Transverse colon (tissue), 4 donors: Measurements from ENCODE around the gene EIF3A.

Experiments used
- POLR2AphosphoS5 ChIP-seq, 3 donors: sonication (generic); formaldehyde crosslinking; IDR thresholded peaks; one replicate each; pipeline ENCODE4 v1.6.1; 2016; ENCODE audit warnings: antibody characterized with exemption in 3 of 3
- TF ChIP-seq, protein P1 (sequence below), 5 experiments: fragments of 200-600 bp in 3 of 5; fragments of 450-650 bp in 2 of 5; sonication (generic) in 3 of 5; IDR thresholded peaks; 1 replicate in 2 of 5; 2 replicates in 3 of 5; pipeline ENCODE4 v1.5.1; 2016 to 2017; ENCODE audit warnings: antibody characterized with exemption in 5 of 5, inconsistent platforms in 3 of 5, mild to moderate bottlenecking in 2 of 5, moderate library complexity in 1 of 5

DNA sequence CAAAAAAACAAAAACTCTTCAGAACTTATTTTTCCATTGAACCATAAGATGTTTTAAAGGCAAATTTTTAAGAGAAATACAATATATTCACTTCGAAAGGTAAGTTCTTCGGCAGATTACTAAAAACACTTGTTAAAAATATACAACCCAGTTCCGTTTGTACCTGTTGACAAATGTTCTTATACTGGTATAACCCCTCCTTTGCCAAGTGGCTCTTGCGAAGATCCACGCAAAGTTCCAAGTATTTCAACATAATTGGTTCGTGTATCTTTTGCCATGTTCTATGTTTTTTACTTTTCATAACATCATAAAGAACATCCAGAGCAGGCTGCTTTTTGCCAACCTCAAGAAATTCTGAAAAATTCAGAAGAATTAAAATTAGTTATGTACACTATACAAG is 7.0 kb downstream of the EIF3A start:
- TF ChIP-seq, protein P1, sequence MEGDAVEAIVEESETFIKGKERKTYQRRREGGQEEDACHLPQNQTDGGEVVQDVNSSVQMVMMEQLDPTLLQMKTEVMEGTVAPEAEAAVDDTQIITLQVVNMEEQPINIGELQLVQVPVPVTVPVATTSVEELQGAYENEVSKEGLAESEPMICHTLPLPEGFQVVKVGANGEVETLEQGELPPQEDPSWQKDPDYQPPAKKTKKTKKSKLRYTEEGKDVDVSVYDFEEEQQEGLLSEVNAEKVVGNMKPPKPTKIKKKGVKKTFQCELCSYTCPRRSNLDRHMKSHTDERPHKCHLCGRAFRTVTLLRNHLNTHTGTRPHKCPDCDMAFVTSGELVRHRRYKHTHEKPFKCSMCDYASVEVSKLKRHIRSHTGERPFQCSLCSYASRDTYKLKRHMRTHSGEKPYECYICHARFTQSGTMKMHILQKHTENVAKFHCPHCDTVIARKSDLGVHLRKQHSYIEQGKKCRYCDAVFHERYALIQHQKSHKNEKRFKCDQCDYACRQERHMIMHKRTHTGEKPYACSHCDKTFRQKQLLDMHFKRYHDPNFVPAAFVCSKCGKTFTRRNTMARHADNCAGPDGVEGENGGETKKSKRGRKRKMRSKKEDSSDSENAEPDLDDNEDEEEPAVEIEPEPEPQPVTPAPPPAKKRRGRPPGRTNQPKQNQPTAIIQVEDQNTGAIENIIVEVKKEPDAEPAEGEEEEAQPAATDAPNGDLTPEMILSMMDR (IDR thresholded peaks at IDR 0.05): no peak
- TF ChIP-seq POLR2AphosphoS5 (IDR thresholded peaks at IDR 0.05): no peak
